Heart left ventricle (tissue), 13 donors: Measurements from ENCODE around the gene RIMS3.

Experiments
- POLR2A ChIP-seq, 2 donors: fragments of 450-650 bp; IDR thresholded peaks; one replicate each; pipeline ENCODE4 v1.6.1; 2017; ENCODE audit warnings: antibody characterized with exemption in 2 of 2, mild to moderate bottlenecking in 2 of 2, moderate library complexity in 2 of 2
- TF ChIP-seq, protein P1 (sequence below), 12 donors: fragments of 200-600 bp; sonication (generic) in 4 of 12; IDR thresholded peaks; one replicate each; pipeline versions ENCODE4 v1.5.0 to v1.8.0; 2018 to 2022; ENCODE audit warnings: antibody characterized with exemption in 12 of 12, mild to moderate bottlenecking in 5 of 12
- donor health status: ischemic (EF 13 %, LVEDD 7.1; RV severe dilation, severe dysfunction).
- donor health status: DM: no; HTN: yes; CAD: no.
- donor health status: DM: no; HTN: no; CAD: no.
- donor health status: ischemic (EF 25% LVEDD 6.9; RV normal size, moderate dysfunction).
- donor health status: ischemic (EF 25% LVEDD 5.7; RV mildly dilated, moderate dysfunction).
- donor health status: ischemic (EF 35%, LVEDD 5.7; RV mildly dilated, moderate dysfunction).
- donor health status: nonischemic (EF 11% LVEDD 7.7; RV severe dilation, severe dysfunction).
- donor health status: DM: yes; HTN: yes; CAD: no.
- donor health status: PGD.
- donor health status: ischemic (EF 29% LVEDD 5.4; RV normal size, mild dysfunction).
- donor health status: nonischemic (EF 23%, LVEDD 6.1; RV moderate dilation, normal function).

DNA sequence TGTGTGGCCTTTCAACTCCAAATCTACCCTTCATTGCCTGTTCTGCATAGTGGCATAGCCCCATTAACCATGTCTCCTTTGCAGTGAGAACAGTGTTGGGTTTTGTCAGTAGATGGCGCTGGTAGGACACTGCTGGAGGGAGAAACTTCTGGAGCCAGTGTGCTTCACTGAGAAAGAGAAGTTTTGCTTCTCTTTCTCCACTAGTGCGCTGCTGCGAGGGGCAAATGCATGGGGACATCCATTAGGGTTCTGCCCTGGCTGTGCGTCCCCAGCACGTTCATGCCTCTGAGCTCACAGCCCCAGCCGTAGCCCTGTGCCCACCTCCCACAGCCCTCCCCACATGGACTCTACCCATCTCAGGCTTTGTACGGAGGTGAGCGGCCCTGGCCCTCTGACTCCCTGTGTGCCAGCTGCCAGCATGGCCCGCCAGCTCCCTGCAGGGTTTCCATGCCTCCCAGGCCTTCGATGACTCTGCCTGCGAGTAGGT lies 53.1 kb downstream of the RIMS3 start:
- TF ChIP-seq, protein P1, sequence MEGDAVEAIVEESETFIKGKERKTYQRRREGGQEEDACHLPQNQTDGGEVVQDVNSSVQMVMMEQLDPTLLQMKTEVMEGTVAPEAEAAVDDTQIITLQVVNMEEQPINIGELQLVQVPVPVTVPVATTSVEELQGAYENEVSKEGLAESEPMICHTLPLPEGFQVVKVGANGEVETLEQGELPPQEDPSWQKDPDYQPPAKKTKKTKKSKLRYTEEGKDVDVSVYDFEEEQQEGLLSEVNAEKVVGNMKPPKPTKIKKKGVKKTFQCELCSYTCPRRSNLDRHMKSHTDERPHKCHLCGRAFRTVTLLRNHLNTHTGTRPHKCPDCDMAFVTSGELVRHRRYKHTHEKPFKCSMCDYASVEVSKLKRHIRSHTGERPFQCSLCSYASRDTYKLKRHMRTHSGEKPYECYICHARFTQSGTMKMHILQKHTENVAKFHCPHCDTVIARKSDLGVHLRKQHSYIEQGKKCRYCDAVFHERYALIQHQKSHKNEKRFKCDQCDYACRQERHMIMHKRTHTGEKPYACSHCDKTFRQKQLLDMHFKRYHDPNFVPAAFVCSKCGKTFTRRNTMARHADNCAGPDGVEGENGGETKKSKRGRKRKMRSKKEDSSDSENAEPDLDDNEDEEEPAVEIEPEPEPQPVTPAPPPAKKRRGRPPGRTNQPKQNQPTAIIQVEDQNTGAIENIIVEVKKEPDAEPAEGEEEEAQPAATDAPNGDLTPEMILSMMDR (IDR thresholded peaks at IDR 0.05): peak; percentile 72 to 90 (median 80)
- no peak for TF ChIP-seq POLR2A (IDR thresholded peaks at IDR 0.05)
